ENCODE results near the gene INPP5K. TPM values are rescaled to one million over a fixed set of nuclear protein-coding genes. Genes with fewer than 3 reads are reported as not detected.
A peak's percentile ranks its signal among the peaks of the same experiment; 100 is the strongest.

INPP5K gene
- total and polyA plus RNA-seq, 2 of the 4 experiments (the other 2 are of a cell fraction) = 14.9 to 17.4 TPM

GRCh38 chr17:1562176-1562643 is 45.8 kb upstream of the INPP5K start:
- no peak overlapping the region for H2BK15ac ChIP-seq (ENCODE audit: low read depth, low read length)
- H4K91ac ChIP-seq (ENCODE audit: insufficient read depth, low read depth, low read length) = no peak overlapping the region; the same call in 1 of the 2 replicates
- H3K4me1 ChIP-seq (ENCODE audit: control insufficient read depth, insufficient read depth, low read length) = peaks cover 9% of the 10 kb centered on the region; the same call in 1 of the 2 replicates
- H2BK5ac ChIP-seq (ENCODE audit: low read depth, low read length, poor library complexity, severe bottlenecking) = peak overlapping the region; percentile 63
- H3K36me3 ChIP-seq (ENCODE audit: control insufficient read depth, insufficient read depth, low read length) = peaks cover 5% of the 10 kb centered on the region; the same call in 1 of the 2 replicates
- no peak overlapping the region for H3K23ac ChIP-seq (ENCODE audit: low read depth, low read length)
- in situ Hi-C loops (cut with MboI; ENCODE audit: low sequenced_read_pairs) (no loop called here), dilution Hi-C loops (cut with HindIII; ENCODE audit: low sequenced_read_pairs, unreplicated experiment) (no loop called here), intact Hi-C loops (cut with micrococcal nuclease) (loop anchor here (5.0 kb wide), 1 partner anchor 285 kb away; the partner anchor contains the start of gene TRARG1)
- BruUV-seq (replicated peaks) = no TSS peak
- peak overlapping the region; percentile 94 for H2AK9ac ChIP-seq (replicated peaks; ENCODE audit: low read depth, low read length, poor library complexity)
- H2AFZ ChIP-seq (replicated peaks; ENCODE audit: low read length, poor library complexity) = peak overlapping the region; percentile 96
- H3K14ac ChIP-seq (replicated peaks; ENCODE audit: low read depth, low read length) = no peak overlapping the region
- H3K4me2 ChIP-seq (ENCODE audit: low read depth, low read length) = peak overlapping the region; percentile 67
- ChIA-PET CTCF (no interaction called here), POLR2A (ENCODE audit: unreplicated experiment) (interaction anchor here (1.0 kb wide), 1 partner anchor 154 kb away, joined by 3 read pairs; no protein-coding TSS in a partner anchor)
- WGBS, 2 experiments (ENCODE audit: extremely low coverage in 2 of 2, insufficient read length in 1 of 2) = 0% methylated on average over 20 of the region's 62 CpGs; no CpG with 5 or more reads in 1 of the 2 experiments
- no peak for DNase-seq
- peak overlapping the region; percentile 25; the same call in 1 of the 2 replicates for H2AK5ac ChIP-seq (ENCODE audit: low read depth, low read length)
- no peaks in the 10 kb centered on the region for H3K27me3 ChIP-seq (ENCODE audit: control insufficient read depth, insufficient read depth, low read length)
- H3K18ac ChIP-seq (ENCODE audit: low read depth, low read length) = no peak overlapping the region
- no peak overlapping the region for H4K8ac ChIP-seq (ENCODE audit: low read depth in 2 of 2, low read length in 2 of 2)
- H3K9me1 ChIP-seq (ENCODE audit: insufficient read depth, low read length) = peaks cover 25% of the 10 kb centered on the region
- no peak overlapping the region for H3K4ac ChIP-seq (ENCODE audit: low read depth, low read length)
- peak overlapping the region; percentile 99 for H3K4me3 ChIP-seq (ENCODE audit: insufficient read depth, low read depth, low read length)
- ATAC-seq (ENCODE audit: low read depth) = peak; percentile 71
- H4K20me1 ChIP-seq (ENCODE audit: insufficient read depth, low read length) = peaks cover 47% of the 10 kb centered on the region
- peaks cover 5 to 46% of the 10 kb centered on the region in 2 experiments for H3K79me1 ChIP-seq (ENCODE audit: low read depth in 1 of 2, low read length in 2 of 2)
- H3K56ac ChIP-seq (ENCODE audit: extremely low read depth, insufficient read depth, low read length) = no peak overlapping the region
- H3K9ac ChIP-seq (ENCODE audit: low read depth, low read length) = peak overlapping the region; percentile 90
- no peaks in the 10 kb centered on the region for H3K9me3 ChIP-seq (ENCODE audit: control insufficient read depth, insufficient read depth, low read length)
- peak; percentile 52; the same call in 1 of the 2 replicates for TF ChIP-seq BHLHE40 (IDR thresholded peaks at IDR 0.05; ENCODE audit: low read depth, low read length)
- TF ChIP-seq RAD21 (IDR thresholded peaks at IDR 0.05; ENCODE audit: low read length) = no peak
- no peak overlapping the region for H2BK20ac ChIP-seq (ENCODE audit: low read depth, low read length)
- 0 out of 2 replicates have a peak overlapping the region, but pooled peaks have one; percentile 17 for H4K5ac ChIP-seq (ENCODE audit: low read depth, low read length)
- no peak overlapping the region for H2BK120ac ChIP-seq (ENCODE audit: low read depth, low read length)
- peak overlapping the region; percentile 90 for H3K27ac ChIP-seq (ENCODE audit: insufficient read depth, low read length)

Measured in IMR-90 (cell line).